ENCODE data around the gene ARFGEF2. TPM values are rescaled to one million over a fixed set of nuclear protein-coding genes. Genes with fewer than 3 reads are reported as not detected.
A peak's percentile ranks its signal among the peaks of the same experiment; 100 is the strongest.

ARFGEF2 gene
- total RNA-seq, 4 donors from 2014 or later = 27.6 to 33.5 (median 30.1) TPM

GRCh38 chr20:48921883-48922820 is 641 bp downstream of the ARFGEF2 start:
- H3K4me3 ChIP-seq = peak overlapping the region; percentile 67 to 94 (median 86)
- TF ChIP-seq EP300 (IDR thresholded peaks at IDR 0.05) (no peak), CTCF (IDR thresholded peaks at IDR 0.05) (peak in 1 of 5 experiments; percentile 19)
- 11 to 12% methylated on average over 27 to 28 of the region's 34 CpGs for WGBS, 2 donors
- H3K27ac ChIP-seq = peak overlapping the region; percentile 76 to 98 (median 94)
- no peaks in the 10 kb centered on the region for H3K27me3 ChIP-seq
- H3K36me3 ChIP-seq = no peaks in the 10 kb centered on the region
- H3K4me1 ChIP-seq = peaks cover 0 to 40% (median 32%) of the 10 kb centered on the region in 4 donors
- no peaks in the 10 kb centered on the region for H3K9me3 ChIP-seq
- peak in 1 of 2 donors; percentile 20 for DNase-seq (ENCODE audit: low spot score in 2 of 2)

- no peaks in the 10 kb centered on the region for H3K9me3 ChIP-seq
- no peak for DNase-seq (ENCODE audit: low spot score in 2 of 2)
- H3K4me1 ChIP-seq = peaks cover 0 to 43% (median 35%) of the 10 kb centered on the region in 4 donors
- no peaks in the 10 kb centered on the region for H3K27me3 ChIP-seq
- H3K4me3 ChIP-seq = no peak overlapping the region
- 42 to 55% methylated on average over 4 of the region's 4 CpGs for WGBS, 2 donors
- TF ChIP-seq CTCF (IDR thresholded peaks at IDR 0.05) = no peak
- TF ChIP-seq POLR2A (IDR thresholded peaks at IDR 0.05) = no peak
- no peak for TF ChIP-seq EP300 (IDR thresholded peaks at IDR 0.05)
- peak overlapping the region in 3 of 4 donors; percentile 17 to 95 (median 94) for H3K27ac ChIP-seq
- H3K36me3 ChIP-seq = no peaks in the 10 kb centered on the region
Observed at GRCh38 chr20:48923149-48923718, 1.7 kb downstream of the ARFGEF2 start.

- Histone ChIP-seq H3K27me3 (no peaks in the 10 kb centered on the region), H3K4me1 (peaks cover 0 to 58% (median 45%) of the 10 kb centered on the region in 4 donors), H3K4me3 (no peak overlapping the region), H3K9me3 (no peaks in the 10 kb centered on the region), H3K36me3 (no peaks in the 10 kb centered on the region), H3K27ac (no peak overlapping the region)
- TF ChIP-seq POLR2A (IDR thresholded peaks at IDR 0.05) = no peak
- TF ChIP-seq EP300 (IDR thresholded peaks at IDR 0.05) = no peak
- TF ChIP-seq CTCF (IDR thresholded peaks at IDR 0.05) = no peak
- 63 to 73% methylated on average over 3 of the region's 3 CpGs for WGBS, 2 donors
- DNase-seq (ENCODE audit: low spot score in 2 of 2) = no peak
Observed at GRCh38 chr20:48924756-48925109, 3.2 kb downstream of the ARFGEF2 start.

GRCh38 chr20:48926267-48926666 is 4.8 kb downstream of the ARFGEF2 start:
- no peak for DNase-seq (ENCODE audit: low spot score in 2 of 2)
- WGBS, 2 donors = 86 to 91% methylated on average over 3 of the region's 3 CpGs
- Histone ChIP-seq H3K27ac (no peak overlapping the region), H3K4me1 (peaks cover 0 to 63% (median 50%) of the 10 kb centered on the region in 4 donors), H3K9me3 (no peaks in the 10 kb centered on the region), H3K36me3 (no peaks in the 10 kb centered on the region), H3K27me3 (no peaks in the 10 kb centered on the region), H3K4me3 (no peak overlapping the region)
- TF ChIP-seq EP300 (IDR thresholded peaks at IDR 0.05) = no peak
- TF ChIP-seq POLR2A (IDR thresholded peaks at IDR 0.05) = no peak
- TF ChIP-seq CTCF (IDR thresholded peaks at IDR 0.05) = no peak

GRCh38 chr20:48926821-48927220 is 5.3 kb downstream of the ARFGEF2 start:
- TF ChIP-seq EP300 (IDR thresholded peaks at IDR 0.05) = no peak
- TF ChIP-seq CTCF (IDR thresholded peaks at IDR 0.05) = no peak
- no peak for TF ChIP-seq POLR2A (IDR thresholded peaks at IDR 0.05)
- 72 to 80% methylated on average over 3 of the region's 3 CpGs for WGBS, 2 donors
- no peak overlapping the region for H3K4me3 ChIP-seq
- no peaks in the 10 kb centered on the region for H3K27me3 ChIP-seq
- peaks cover 0 to 68% (median 50%) of the 10 kb centered on the region in 4 donors for H3K4me1 ChIP-seq
- no peaks in the 10 kb centered on the region for H3K9me3 ChIP-seq
- no peak for DNase-seq (ENCODE audit: low spot score in 2 of 2)
- no peaks in the 10 kb centered on the region for H3K36me3 ChIP-seq
- H3K27ac ChIP-seq = no peak overlapping the region
